NAMALWA (cell line): ENCODE measurements around the gene ENOX1.

ENCODE experiments used
- DNase-seq: peaks from one replicate; pipeline ENCODE4 v3.0.0-alpha.2; 2015; ENCODE audit warnings: low spot score

The ENOX1 gene

DNA sequence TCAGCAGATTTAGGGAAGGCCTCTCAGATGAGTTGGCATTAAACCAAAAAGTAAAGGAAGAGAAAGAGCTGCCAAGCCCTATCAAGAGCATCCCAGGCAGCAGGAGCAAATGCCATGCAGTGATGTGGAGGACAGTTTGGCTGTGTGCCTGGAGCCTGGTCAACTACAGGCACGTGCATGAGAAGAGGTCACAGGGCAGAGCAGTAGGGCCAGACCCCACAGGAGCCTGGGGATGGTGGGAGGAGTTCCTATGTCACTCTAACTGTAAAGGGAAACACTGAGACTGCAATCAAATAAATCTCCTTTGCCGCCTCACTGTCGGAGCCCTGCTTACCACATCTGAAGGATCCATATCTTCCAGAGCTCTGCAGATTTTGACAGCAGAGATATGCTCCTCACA lies 240.5 kb downstream of the ENOX1 start:
- DNase-seq: no peak

DNA sequence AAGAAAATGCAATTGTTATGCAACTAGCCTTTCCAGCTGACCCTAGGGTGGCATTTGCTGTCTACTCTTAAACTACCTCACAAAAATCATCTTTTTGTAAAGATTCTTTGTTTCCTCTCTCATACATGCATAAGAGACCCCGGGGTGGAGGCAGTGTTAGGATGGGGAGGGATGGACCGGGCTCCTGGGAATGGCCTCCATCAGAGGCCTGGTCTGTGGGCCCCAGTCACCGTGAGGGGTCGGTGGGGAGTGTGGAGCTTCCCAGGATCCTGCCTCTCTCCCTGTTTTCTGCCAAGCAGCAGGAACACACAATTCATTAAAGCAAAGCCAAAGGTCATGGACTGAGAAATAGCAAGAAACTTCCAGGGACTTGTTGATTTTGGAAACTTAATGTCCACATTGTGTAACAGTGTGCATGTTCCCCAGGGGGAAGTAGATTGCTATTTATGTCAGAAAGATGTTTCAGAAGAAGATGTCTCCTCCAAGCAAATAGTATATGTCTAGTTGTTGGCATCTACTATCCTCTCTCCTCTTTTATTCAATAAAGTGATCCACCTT lies 241.4 kb downstream of the ENOX1 start:
- DNase-seq: no peak

GRCh38 chr13:43544631-43545030 lies 242.1 kb downstream of the ENOX1 start:
- DNase-seq: no peak

GRCh38 chr13:43544011-43544410 lies 242.8 kb downstream of the ENOX1 start:
- no peak for DNase-seq

GRCh38 chr13:43543331-43543730 lies 243.4 kb downstream of the ENOX1 start:
- no peak for DNase-seq

DNA sequence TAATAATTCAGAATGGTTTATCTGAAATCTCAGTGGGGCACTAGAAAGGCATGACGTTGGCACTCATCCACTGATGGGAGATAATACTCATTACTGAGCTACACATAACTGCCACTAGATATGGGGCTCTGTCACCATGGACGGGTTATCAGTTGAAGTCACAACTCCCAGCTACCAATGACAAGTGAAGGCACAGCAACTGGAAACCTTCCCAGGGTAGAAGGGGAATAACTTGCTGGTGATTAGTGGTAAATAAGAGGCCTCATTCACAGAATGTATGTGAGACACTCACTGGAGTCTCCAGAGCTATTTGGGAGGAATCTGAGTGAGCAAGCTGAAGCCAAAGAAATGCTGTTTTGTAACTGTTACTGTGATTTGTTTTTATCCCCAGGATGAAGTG lies 249.6 kb downstream of the ENOX1 start:
- DNase-seq: no peak

- DNase-seq: no peak
Measured at GRCh38 chr13:43529796-43530195, 257.0 kb downstream of the ENOX1 start.

GRCh38 chr13:43528992-43529391 lies 257.8 kb downstream of the ENOX1 start:
- no peak for DNase-seq

GRCh38 chr13:43522788-43523187 lies 264.0 kb downstream of the ENOX1 start:
- no peak for DNase-seq

- DNase-seq: no peak
Measured at GRCh38 chr13:43520351-43520750, 266.4 kb downstream of the ENOX1 start.

GRCh38 chr13:43518833-43519232 lies 267.9 kb downstream of the ENOX1 start:
- DNase-seq: no peak

GRCh38 chr13:43516401-43516833 lies 270.4 kb downstream of the ENOX1 start:
- DNase-seq: no peak

GRCh38 chr13:43515531-43515930 lies 271.2 kb downstream of the ENOX1 start:
- DNase-seq: no peak

GRCh38 chr13:43514311-43514710 lies 272.5 kb downstream of the ENOX1 start:
- DNase-seq: no peak

- no peak for DNase-seq
Measured at GRCh38 chr13:43512221-43512620, 274.6 kb downstream of the ENOX1 start.

- DNase-seq: no peak
Measured at GRCh38 chr13:43510956-43511901, 275.5 kb downstream of the ENOX1 start.

DNA sequence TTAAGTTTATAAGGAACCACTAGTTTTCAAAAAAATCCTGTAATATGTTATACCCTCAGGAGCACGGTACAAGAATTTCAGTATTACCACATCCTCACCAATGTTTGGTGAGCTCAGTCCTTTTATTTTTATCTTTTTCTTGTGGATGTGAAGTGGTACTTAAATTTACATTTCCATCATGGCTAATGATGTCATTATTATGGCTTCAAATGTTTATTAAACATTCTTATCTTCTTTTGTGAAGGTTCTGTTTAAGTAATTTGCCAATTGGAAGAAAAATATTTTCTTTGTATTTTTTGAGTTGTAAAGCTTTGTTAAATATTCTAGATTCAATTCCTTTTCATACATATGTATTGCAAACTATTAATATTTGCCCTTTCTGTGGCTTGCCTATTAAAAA lies 291.0 kb downstream of the ENOX1 start:
- no peak for DNase-seq

GRCh38 chr13:43494206-43494605 lies 292.6 kb downstream of the ENOX1 start:
- no peak for DNase-seq

DNA sequence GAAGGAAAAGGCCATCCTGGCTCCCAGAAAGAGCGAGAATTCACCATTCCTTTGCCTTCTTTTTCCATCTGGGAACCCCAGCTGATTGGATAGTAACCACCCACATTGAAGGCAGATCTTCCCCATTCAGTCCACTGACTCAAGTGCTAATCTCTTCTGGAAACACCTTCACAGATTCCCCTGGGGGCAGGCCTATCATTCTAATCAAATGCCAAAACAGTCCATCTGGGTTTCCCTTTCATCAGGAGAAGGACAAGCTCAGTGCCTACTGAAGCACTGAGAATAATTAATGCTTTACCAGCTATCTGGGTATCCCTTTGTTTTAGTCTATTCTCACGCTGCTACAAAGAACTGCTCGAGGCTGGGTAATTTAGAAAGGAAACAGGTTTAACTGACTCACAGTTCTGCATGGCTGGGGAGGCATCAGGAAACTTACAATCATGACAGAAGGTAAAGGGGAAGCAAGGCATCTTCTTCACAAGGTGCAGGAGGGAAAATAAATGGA lies 293.2 kb downstream of the ENOX1 start:
- DNase-seq: no peak

DNA sequence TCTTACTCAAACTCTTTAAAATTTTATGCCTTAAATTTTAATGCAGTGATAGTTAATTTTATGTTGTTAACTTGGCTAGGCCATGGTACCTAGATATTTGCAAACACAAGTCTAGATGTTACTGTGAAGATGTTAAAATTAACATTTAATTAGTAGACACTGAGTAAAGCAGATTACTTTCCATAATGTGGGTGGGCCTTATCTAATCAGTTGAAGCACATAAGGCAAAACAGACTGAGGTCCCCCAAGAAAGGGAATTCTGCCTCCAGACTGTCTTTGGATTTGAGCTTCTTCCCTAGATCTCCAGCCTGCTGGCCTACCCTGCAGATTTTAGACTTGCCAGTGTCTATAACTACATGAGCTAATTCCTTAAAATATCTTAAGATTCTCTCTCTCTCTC lies 294.0 kb downstream of the ENOX1 start:
- no peak for DNase-seq

- no peak for DNase-seq
Measured at GRCh38 chr13:43492311-43492710, 294.5 kb downstream of the ENOX1 start.

DNA sequence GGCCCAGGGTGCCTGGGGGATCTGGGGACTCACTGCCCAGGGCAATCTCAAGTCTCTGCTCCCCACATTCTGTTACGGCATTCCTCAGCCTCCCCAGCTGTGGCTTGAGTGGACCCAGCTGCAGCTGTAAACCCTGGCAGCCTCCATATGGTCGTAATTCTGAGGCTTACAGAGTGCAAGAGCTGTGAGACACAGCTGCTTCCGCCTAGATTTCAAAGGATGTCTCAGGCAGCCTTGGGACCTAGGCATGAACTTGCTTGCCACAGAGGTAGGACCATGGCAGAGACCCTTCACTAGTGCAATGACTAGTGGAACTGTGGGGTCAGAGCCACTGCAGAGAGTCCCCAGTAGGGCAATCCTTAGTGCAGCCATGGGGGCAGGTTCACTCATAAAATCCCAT lies 297.5 kb downstream of the ENOX1 start:
- no peak for DNase-seq

DNA sequence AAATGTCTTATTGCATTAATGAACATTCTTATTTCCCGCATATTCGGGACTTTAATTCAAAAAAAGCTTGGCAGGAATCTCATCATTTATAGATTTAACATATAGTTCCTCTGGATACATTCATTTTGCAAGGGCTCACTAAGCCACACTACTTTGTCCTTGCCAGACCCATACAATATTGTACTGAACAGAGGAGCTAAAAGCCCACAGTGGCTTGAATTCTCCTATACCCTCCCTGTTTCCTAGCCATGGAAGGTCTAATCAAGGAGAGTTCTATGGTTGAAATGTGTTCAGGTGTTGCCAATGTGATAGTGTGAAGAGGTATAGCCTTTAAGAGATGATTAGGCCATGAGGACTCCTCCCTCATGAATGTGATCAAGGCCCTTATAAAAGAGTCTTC lies 298.9 kb downstream of the ENOX1 start:
- DNase-seq: no peak
